HepG2 (cell line): Measurements from ENCODE around the gene ATRN. TPM values are rescaled to one million over a fixed set of nuclear protein-coding genes. Genes with fewer than 3 reads are reported as not detected.

Experiments used
- HNRNPH1 ChIP-seq: fragments of 200-400 bp; formaldehyde crosslinking; optimal IDR thresholded peaks from 2 replicates; pipeline ENCODE3; 2017; ENCODE audit warnings: mild to moderate bottlenecking, low read depth, low read length
- KAT2B ChIP-seq: fragments of 150-350 bp; IDR thresholded peaks from 2 replicates; pipeline ENCODE4 v1.6.1; 2014; ENCODE audit warnings: low read depth, low read length, borderline replicate concordance
- MYNN ChIP-seq: sonication (generic); formaldehyde crosslinking; IDR thresholded peaks from 2 replicates; pipeline ENCODE4 v1.4.0; 2020; ENCODE audit warnings: mild to moderate bottlenecking, low read depth, missing genetic modification reagents
- NFKBIZ ChIP-seq: IDR thresholded peaks from 2 replicates; pipeline ENCODE4 v1.6.1; 2018; ENCODE audit warnings: missing genetic modification reagents, missing compliant biosample characterization
- NR2C2 ChIP-seq: sonication (generic); formaldehyde crosslinking; IDR thresholded peaks from 2 replicates; pipeline ENCODE4 v1.4.0; 2020; ENCODE audit warnings: missing genetic modification reagents, mild to moderate bottlenecking, moderate library complexity, borderline replicate concordance
- PHF21A ChIP-seq: sonication (generic); formaldehyde crosslinking; IDR thresholded peaks from 2 replicates; pipeline ENCODE4 v1.5.0; 2020; ENCODE audit warnings: mild to moderate bottlenecking, missing genetic modification reagents
- ZNF703 ChIP-seq: sonication (generic); formaldehyde crosslinking; IDR thresholded peaks from 2 replicates; pipeline ENCODE4 v1.5.1; 2020; ENCODE audit warnings: missing genetic modification reagents, mild to moderate bottlenecking, moderate library complexity, borderline replicate concordance
- ZNF709 ChIP-seq: sonication (generic); formaldehyde crosslinking; IDR thresholded peaks from 2 replicates; pipeline ENCODE4 v1.5.0; 2020; ENCODE audit warnings: mild to moderate bottlenecking, missing genetic modification reagents
- ZNF749 ChIP-seq: sonication (generic); formaldehyde crosslinking; IDR thresholded peaks from 2 replicates; pipeline ENCODE4 v1.8.0; 2022; ENCODE audit warnings: mild to moderate bottlenecking, missing genetic modification reagents, moderate library complexity, borderline replicate concordance
- polyA plus RNA-seq, 8 experiments: library from polyadenylated mRNA; depleted of rRNA in 3 of 8; stranded (reverse) in 7 of 8; unstranded in 1 of 8; fragments of >200 nt; fragmentation: Illumina TruSeq in 4 of 8; extraction: Trizol in 4 of 8; gene quantifications; 2 replicates each; pipeline versions ENCODE4 v1.2.1 to v1.2.3, GENCODE V29; 2011 to 2016; ENCODE audit warnings: low read depth in 4 of 8, missing spikeins in 1 of 8, mixed read lengths in 1 of 8; ENCODE audit not compliant: insufficient read depth in 1 of 8
- total RNA-seq, 5 experiments: library from RNA; depleted of rRNA; stranded (reverse); fragments of >200 nt; fragmentation: Illumina TruSeq; extraction: Trizol; gene quantifications; 2 replicates each; pipeline ENCODE4 v1.2.3, GENCODE V29; 2016; ENCODE audit warnings: low read depth in 1 of 5
- TF ChIP-seq, protein P1 (sequence below): sonication (generic); formaldehyde crosslinking; IDR thresholded peaks from one replicate; pipeline ENCODE4 v1.5.1; 2020; ENCODE audit warnings: mild to moderate bottlenecking, missing genetic modification reagents; ENCODE audit errors: not compliant biosample characterization
- TF ChIP-seq, protein P2 (sequence below): sonication (generic); formaldehyde crosslinking; IDR thresholded peaks from 2 replicates; pipeline ENCODE4 v1.4.0; 2020; ENCODE audit warnings: missing genetic modification reagents; ENCODE audit errors: not compliant biosample characterization
- TF ChIP-seq, protein P3 (sequence below): sonication (generic); formaldehyde crosslinking; IDR thresholded peaks from 2 replicates; pipeline ENCODE4 v1.5.0; 2020; ENCODE audit warnings: mild to moderate bottlenecking, missing genetic modification reagents
- TF ChIP-seq, protein P4 (sequence below): sonication (generic); formaldehyde crosslinking; IDR thresholded peaks from 2 replicates; pipeline ENCODE4 v1.4.0; 2020; ENCODE audit warnings: missing genetic modification reagents, mild to moderate bottlenecking, borderline replicate concordance

Gene ATRN
- total and polyA plus RNA-seq, 2 of the 13 experiments (the other 11 are each of a cell fraction or from before 2014, with no cell fraction given) = 44.2 to 81.1 TPM

DNA sequence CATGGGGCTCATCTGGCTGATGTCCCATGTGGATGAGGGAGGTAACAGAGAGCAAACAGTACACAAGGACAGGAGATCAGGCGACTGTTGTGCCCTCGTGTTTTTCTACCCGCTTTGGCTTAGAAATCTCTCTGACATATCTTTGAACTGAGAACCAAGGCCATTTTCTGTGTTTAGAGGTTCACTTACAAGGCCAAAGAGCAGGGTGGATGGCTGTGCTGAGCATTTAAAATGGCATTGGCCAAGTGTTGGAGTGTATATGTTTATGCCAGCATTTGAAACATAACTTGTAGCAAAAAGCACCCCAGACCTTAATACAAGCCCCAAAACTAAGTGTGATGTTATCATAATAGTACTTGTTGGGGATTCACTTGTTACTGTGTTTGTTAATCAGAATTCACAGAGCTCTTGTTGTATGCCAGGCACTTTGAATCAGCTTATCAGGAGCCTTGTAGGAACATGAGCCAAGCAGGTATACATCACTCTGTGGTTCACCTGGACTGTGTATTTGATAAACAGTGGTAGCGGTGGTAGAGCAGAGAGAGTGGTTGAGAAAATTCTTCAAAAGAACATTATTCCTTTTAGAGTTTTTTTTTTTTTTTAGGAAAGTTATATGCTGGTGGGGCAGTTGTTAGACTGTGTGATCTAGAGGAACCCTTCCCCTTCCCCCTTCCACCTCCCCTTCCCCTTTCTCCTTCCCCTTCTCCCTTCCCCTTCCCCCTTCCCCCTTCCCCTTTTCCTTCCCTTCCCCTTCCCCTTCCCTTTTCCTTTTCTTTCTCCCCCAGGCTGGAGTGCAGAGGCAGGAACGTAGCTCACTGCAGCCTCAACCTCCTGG, 71.3 kb downstream of the ATRN start (continued):
- TF ChIP-seq, protein P1, sequence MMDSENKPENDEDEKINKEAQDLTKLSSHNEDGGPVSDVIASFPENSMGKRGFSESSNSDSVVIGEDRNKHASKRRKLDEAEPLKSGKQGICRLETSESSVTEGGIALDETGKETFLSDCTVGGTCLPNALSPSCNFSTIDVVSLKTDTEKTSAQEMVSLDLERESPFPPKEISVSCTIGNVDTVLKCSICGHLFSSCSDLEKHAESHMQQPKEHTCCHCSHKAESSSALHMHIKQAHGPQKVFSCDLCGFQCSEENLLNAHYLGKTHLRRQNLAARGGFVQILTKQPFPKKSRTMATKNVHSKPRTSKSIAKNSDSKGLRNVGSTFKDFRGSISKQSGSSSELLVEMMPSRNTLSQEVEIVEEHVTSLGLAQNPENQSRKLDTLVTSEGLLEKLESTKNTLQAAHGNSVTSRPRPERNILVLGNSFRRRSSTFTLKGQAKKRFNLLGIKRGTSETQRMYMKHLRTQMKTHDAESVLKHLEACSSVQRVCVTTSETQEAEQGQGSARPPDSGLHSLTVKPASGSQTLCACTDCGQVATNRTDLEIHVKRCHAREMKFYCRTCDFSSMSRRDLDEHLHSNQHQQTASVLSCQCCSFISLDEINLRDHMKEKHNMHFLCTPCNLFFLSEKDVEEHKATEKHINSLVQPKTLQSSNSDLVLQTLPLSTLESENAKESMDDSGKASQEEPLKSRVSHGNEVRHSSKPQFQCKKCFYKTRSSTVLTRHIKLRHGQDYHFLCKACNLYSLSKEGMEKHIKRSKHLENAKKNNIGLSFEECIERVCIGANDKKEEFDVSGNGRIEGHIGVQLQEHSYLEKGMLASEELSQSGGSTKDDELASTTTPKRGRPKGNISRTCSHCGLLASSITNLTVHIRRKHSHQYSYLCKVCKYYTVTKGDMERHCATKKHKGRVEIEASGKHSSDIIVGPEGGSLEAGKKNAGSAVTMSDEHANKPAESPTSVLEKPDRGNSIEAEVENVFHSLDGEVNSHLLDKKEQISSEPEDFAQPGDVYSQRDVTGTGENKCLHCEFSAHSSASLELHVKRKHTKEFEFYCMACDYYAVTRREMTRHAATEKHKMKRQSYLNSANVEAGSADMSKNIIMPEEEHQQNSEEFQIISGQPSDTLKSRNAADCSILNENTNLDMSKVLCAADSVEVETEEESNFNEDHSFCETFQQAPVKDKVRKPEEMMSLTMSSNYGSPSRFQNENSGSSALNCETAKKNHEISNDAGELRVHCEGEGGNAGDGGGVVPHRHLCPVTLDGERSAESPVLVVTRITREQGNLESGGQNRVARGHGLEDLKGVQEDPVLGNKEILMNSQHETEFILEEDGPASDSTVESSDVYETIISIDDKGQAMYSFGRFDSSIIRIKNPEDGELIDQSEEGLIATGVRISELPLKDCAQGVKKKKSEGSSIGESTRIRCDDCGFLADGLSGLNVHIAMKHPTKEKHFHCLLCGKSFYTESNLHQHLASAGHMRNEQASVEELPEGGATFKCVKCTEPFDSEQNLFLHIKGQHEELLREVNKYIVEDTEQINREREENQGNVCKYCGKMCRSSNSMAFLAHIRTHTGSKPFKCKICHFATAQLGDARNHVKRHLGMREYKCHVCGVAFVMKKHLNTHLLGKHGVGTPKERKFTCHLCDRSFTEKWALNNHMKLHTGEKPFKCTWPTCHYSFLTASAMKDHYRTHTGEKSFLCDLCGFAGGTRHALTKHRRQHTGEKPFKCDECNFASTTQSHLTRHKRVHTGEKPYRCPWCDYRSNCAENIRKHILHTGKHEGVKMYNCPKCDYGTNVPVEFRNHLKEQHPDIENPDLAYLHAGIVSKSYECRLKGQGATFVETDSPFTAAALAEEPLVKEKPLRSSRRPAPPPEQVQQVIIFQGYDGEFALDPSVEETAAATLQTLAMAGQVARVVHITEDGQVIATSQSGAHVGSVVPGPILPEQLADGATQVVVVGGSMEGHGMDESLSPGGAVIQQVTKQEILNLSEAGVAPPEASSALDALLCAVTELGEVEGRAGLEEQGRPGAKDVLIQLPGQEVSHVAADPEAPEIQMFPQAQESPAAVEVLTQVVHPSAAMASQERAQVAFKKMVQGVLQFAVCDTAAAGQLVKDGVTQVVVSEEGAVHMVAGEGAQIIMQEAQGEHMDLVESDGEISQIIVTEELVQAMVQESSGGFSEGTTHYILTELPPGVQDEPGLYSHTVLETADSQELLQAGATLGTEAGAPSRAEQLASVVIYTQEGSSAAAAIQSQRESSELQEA (CRISPR knock-in tag) = no peak
- TF ChIP-seq PHF21A (CRISPR knock-in tag) (peak; percentile 96), ZNF703 (no peak), KAT2B (no peak), ZNF749 (CRISPR knock-in tag) (peak; percentile 56; the same call in 1 of the 2 replicates), NFKBIZ (CRISPR knock-in tag) (peak; percentile 79), HNRNPH1 (no peak), ZNF709 (no peak), MYNN (CRISPR knock-in tag) (0 out of 2 replicates have a peak, but pooled peaks have one; percentile 72), NR2C2 (peak; percentile 63; the same call in 1 of the 2 replicates)
- TF ChIP-seq, protein P2, sequence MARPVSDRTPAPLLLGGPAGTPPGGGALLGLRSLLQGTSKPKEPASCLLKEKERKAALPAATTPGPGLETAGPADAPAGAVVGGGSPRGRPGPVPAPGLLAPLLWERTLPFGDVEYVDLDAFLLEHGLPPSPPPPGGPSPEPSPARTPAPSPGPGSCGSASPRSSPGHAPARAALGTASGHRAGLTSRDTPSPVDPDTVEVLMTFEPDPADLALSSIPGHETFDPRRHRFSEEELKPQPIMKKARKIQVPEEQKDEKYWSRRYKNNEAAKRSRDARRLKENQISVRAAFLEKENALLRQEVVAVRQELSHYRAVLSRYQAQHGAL (CRISPR knock-in tag) = no peak
- TF ChIP-seq, protein P3, sequence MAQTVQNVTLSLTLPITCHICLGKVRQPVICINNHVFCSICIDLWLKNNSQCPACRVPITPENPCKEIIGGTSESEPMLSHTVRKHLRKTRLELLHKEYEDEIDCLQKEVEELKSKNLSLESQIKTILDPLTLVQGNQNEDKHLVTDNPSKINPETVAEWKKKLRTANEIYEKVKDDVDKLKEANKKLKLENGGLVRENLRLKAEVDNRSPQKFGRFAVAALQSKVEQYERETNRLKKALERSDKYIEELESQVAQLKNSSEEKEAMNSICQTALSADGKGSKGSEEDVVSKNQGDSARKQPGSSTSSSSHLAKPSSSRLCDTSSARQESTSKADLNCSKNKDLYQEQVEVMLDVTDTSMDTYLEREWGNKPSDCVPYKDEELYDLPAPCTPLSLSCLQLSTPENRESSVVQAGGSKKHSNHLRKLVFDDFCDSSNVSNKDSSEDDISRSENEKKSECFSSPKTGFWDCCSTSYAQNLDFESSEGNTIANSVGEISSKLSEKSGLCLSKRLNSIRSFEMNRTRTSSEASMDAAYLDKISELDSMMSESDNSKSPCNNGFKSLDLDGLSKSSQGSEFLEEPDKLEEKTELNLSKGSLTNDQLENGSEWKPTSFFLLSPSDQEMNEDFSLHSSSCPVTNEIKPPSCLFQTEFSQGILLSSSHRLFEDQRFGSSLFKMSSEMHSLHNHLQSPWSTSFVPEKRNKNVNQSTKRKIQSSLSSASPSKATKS (CRISPR knock-in tag) = no peak
- TF ChIP-seq, protein P4, sequence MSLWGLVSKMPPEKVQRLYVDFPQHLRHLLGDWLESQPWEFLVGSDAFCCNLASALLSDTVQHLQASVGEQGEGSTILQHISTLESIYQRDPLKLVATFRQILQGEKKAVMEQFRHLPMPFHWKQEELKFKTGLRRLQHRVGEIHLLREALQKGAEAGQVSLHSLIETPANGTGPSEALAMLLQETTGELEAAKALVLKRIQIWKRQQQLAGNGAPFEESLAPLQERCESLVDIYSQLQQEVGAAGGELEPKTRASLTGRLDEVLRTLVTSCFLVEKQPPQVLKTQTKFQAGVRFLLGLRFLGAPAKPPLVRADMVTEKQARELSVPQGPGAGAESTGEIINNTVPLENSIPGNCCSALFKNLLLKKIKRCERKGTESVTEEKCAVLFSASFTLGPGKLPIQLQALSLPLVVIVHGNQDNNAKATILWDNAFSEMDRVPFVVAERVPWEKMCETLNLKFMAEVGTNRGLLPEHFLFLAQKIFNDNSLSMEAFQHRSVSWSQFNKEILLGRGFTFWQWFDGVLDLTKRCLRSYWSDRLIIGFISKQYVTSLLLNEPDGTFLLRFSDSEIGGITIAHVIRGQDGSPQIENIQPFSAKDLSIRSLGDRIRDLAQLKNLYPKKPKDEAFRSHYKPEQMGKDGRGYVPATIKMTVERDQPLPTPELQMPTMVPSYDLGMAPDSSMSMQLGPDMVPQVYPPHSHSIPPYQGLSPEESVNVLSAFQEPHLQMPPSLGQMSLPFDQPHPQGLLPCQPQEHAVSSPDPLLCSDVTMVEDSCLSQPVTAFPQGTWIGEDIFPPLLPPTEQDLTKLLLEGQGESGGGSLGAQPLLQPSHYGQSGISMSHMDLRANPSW (CRISPR knock-in tag) = peak; percentile 78; the same call in 1 of the 2 replicates
